NCI-H128 (cell line): ENCODE data around the gene FBXL15.
"Not testable (repeated sequence)": the region's sequence is repeated elsewhere in the genome, so short reads cannot be mapped to it uniquely, and the experiment has no call there.

Experiments
- DNase-seq: peaks from one replicate; lab custom pipeline; 2025; ENCODE audit not compliant: unreplicated experiment; lab: John Stamatoyannopoulos, UW

FBXL15 gene

GRCh38 chr10:102452672-102453340, 32.2 kb downstream of the FBXL15 start:
- DNase-seq: no peak

GRCh38 chr10:102453502-102453901, 32.9 kb downstream of the FBXL15 start:
- DNase-seq: no peak

- not testable (repeated sequence) for DNase-seq
Observed at GRCh38 chr10:102454662-102455487, 34.2 kb downstream of the FBXL15 start.

GRCh38 chr10:102455893-102456471, 35.3 kb downstream of the FBXL15 start:
- no peak for DNase-seq

- no peak for DNase-seq
Observed at GRCh38 chr10:102457591-102458150, 37.0 kb downstream of the FBXL15 start.

- DNase-seq: no peak
Observed at GRCh38 chr10:102458656-102459055, 38.0 kb downstream of the FBXL15 start.

- DNase-seq: peak; percentile 55
Observed at GRCh38 chr10:102460836-102461186, 40.2 kb downstream of the FBXL15 start.

- DNase-seq: peak; percentile 69
Observed at GRCh38 chr10:102461187-102462054, 40.8 kb downstream of the FBXL15 start.

- no peak for DNase-seq
Observed at GRCh38 chr10:102462512-102463054, 41.9 kb downstream of the FBXL15 start.

GRCh38 chr10:102463983-102464382, 43.3 kb downstream of the FBXL15 start:
- DNase-seq: no peak

GRCh38 chr10:102465466-102465865, 44.8 kb downstream of the FBXL15 start:
- DNase-seq: no peak

- no peak for DNase-seq
Observed at GRCh38 chr10:102467318-102467717, 46.7 kb downstream of the FBXL15 start.

GRCh38 chr10:102467971-102468438, 47.4 kb downstream of the FBXL15 start:
- no peak for DNase-seq

- DNase-seq: no peak
Observed at GRCh38 chr10:102468683-102469082, 48.0 kb downstream of the FBXL15 start.

- no peak for DNase-seq
Observed at GRCh38 chr10:102470579-102471546, 50.2 kb downstream of the FBXL15 start.
